Neural cell (in vitro differentiated cells): Measurements from ENCODE around the gene ANP32A. TPM values are rescaled to one million over a fixed set of nuclear protein-coding genes. Genes with fewer than 3 reads are reported as not detected.

Experiments
- H2AFZ ChIP-seq: fragments of 200-600, 300-800 bp; sonication (generic), shearing (Covaris generic); 2 replicates; pipeline ENCODE4 v1.6.0; 2014; ENCODE audit warnings: low read depth, mild to moderate bottlenecking, antibody characterized with exemption, low read length, moderate library complexity
- H3F3A ChIP-seq: fragments of 200-600 bp; shearing (Covaris generic); 2 replicates; pipeline ENCODE4 v1.6.1; 2016; ENCODE audit warnings: mild to moderate bottlenecking, moderate library complexity, mixed read lengths, antibody characterized with exemption, low read length; ENCODE audit not compliant: insufficient read depth, poor library complexity, severe bottlenecking
- H3K27ac ChIP-seq: fragments of 200-600, 300-800 bp; sonication (generic), shearing (Covaris generic); 2 replicates; pipeline ENCODE4 v1.5.1; 2014; ENCODE audit warnings: mild to moderate bottlenecking, low read length, moderate library complexity
- H3K27me3 ChIP-seq: fragments of 300-800, 200-600 bp; sonication (generic), shearing (Covaris generic); 2 replicates; pipeline ENCODE4 v1.6.0; 2014; ENCODE audit warnings: mild to moderate bottlenecking, low read depth, low read length, moderate library complexity; ENCODE audit not compliant: insufficient read depth
- H3K36me3 ChIP-seq: fragments of 300-800, 200-600 bp; sonication (generic), shearing (Covaris generic); 2 replicates; pipeline ENCODE4 v1.5.1; 2014; ENCODE audit warnings: mild to moderate bottlenecking, antibody characterized with exemption, low read length, moderate library complexity; ENCODE audit not compliant: insufficient read depth
- H3K4me2 ChIP-seq: fragments of 300-800, 200-600 bp; sonication (generic), shearing (Covaris generic); 2 replicates; pipeline ENCODE4 v1.6.0; 2014; ENCODE audit warnings: mild to moderate bottlenecking, low read length
- H3K4me3 ChIP-seq: fragments of 300-800, 200-600 bp; sonication (generic), shearing (Covaris generic); 2 replicates; pipeline ENCODE4 v1.5.1; 2014; ENCODE audit warnings: mild to moderate bottlenecking, low read length, moderate library complexity
- H3K79me2 ChIP-seq: fragments of 200-600 bp; shearing (Covaris generic); replicated peaks from 2 replicates; pipeline ENCODE4 v1.6.0; 2014; ENCODE audit warnings: mild to moderate bottlenecking, low read length, moderate library complexity; ENCODE audit not compliant: insufficient read depth
- H3K9ac ChIP-seq: fragments of 300-800, 200-600 bp; sonication (generic), shearing (Covaris generic); 2 replicates; pipeline ENCODE4 v1.6.1; 2016; ENCODE audit warnings: mild to moderate bottlenecking, low read length, mixed read lengths
- H3K9me2 ChIP-seq: fragments of 200-600 bp; shearing (Covaris generic); 2 replicates; pipeline ENCODE4 v1.6.1; 2016; ENCODE audit warnings: mild to moderate bottlenecking, low read length, mixed read lengths; ENCODE audit not compliant: insufficient read depth
- H3K9me3 ChIP-seq: fragments of 200-600, 300-800 bp; sonication (generic), shearing (Covaris generic); 2 replicates; pipeline ENCODE4 v1.6.1; 2016; ENCODE audit warnings: mild to moderate bottlenecking, mixed run types, low read length, moderate library complexity, mixed read lengths
- H4K20me1 ChIP-seq: fragments of 200-600 bp; shearing (Covaris generic); 2 replicates; pipeline ENCODE4 v1.6.1; 2016; ENCODE audit warnings: mild to moderate bottlenecking, mixed run types; ENCODE audit not compliant: insufficient read depth
- CTCF ChIP-seq: fragments of 450-650 bp; IDR thresholded peaks from 2 replicates; pipeline ENCODE4 v1.5.1; 2014; ENCODE audit warnings: antibody characterized with exemption, mild to moderate bottlenecking, moderate library complexity; ENCODE audit not compliant: poor library complexity, severe bottlenecking
- EP300 ChIP-seq: fragments of 450-650 bp; conservative IDR thresholded peaks from 2 replicates; pipeline ENCODE4 v1.6.1; 2014; ENCODE audit warnings: antibody characterized with exemption, mild to moderate bottlenecking, moderate library complexity; ENCODE audit not compliant: poor library complexity, severe bottlenecking
- EZH2 ChIP-seq: fragments of 200-600, 300-800 bp; shearing (Covaris generic), sonication (generic); IDR thresholded peaks from 2 replicates; pipeline ENCODE4 v1.6.1; 2014; ENCODE audit warnings: antibody characterized with exemption, low read length, borderline replicate concordance, mild to moderate bottlenecking; ENCODE audit not compliant: insufficient read depth, poor library complexity, severe bottlenecking
- MXI1 ChIP-seq: fragments of 450-650 bp; conservative IDR thresholded peaks from 2 replicates; pipeline ENCODE4 v1.6.1; 2014; ENCODE audit warnings: antibody characterized with exemption, mild to moderate bottlenecking; ENCODE audit not compliant: poor library complexity, severe bottlenecking
- POLR2AphosphoS5 ChIP-seq: IDR thresholded peaks from 2 replicates; pipeline ENCODE4 v1.6.1; 2012
- RAD21 ChIP-seq: fragments of 450-650 bp; conservative IDR thresholded peaks from 2 replicates; pipeline ENCODE4 v1.6.1; 2014; ENCODE audit warnings: antibody characterized with exemption, mild to moderate bottlenecking, moderate library complexity
- REST ChIP-seq: IDR thresholded peaks from 2 replicates; pipeline ENCODE4 v1.6.1; 2012; ENCODE audit warnings: borderline replicate concordance
- SMC3 ChIP-seq: fragments of 450-650 bp; conservative IDR thresholded peaks from 2 replicates; pipeline ENCODE4 v1.6.1; 2014; ENCODE audit warnings: antibody characterized with exemption, mild to moderate bottlenecking, moderate library complexity; ENCODE audit not compliant: poor library complexity
- TAF1 ChIP-seq: IDR thresholded peaks from 2 replicates; pipeline ENCODE4 v1.6.1; 2012; ENCODE audit warnings: low read depth
- polyA plus RNA-seq: library from polyadenylated mRNA; depleted of rRNA; stranded (reverse); fragments of >200 nt; gene quantifications from 2 replicates; pipeline ENCODE4 v1.2.3, GENCODE V29; 2014

Gene ANP32A
- polyA plus RNA-seq, 1 donor from 2014 or later = 190 TPM

GRCh38 chr15:68774120-68774519, 46.6 kb downstream of the ANP32A start:
- no peak overlapping the region for H3K27ac ChIP-seq
- H3K9ac ChIP-seq = no peak overlapping the region
- no peak overlapping the region for H3K4me2 ChIP-seq
- no peaks in the 10 kb centered on the region for H4K20me1 ChIP-seq
- H3K9me3 ChIP-seq = no peaks in the 10 kb centered on the region
- H2AFZ ChIP-seq = no peak overlapping the region
- H3F3A ChIP-seq = no peaks in the 10 kb centered on the region
- H3K36me3 ChIP-seq = peaks cover 7% of the 10 kb centered on the region
- H3K9me2 ChIP-seq = no peaks in the 10 kb centered on the region
- H3K27me3 ChIP-seq = no peaks in the 10 kb centered on the region
- no peak overlapping the region for H3K4me3 ChIP-seq
- no peak for TF ChIP-seq EZH2
- no peak for TF ChIP-seq POLR2AphosphoS5
- no peak for TF ChIP-seq TAF1
- TF ChIP-seq REST = no peak
- TF ChIP-seq RAD21 = no peak
- TF ChIP-seq SMC3 = no peak
- TF ChIP-seq MXI1 = no peak
- no peak for TF ChIP-seq CTCF
- TF ChIP-seq EP300 = no peak
- H3K79me2 ChIP-seq = no peaks in the 10 kb centered on the region

DNA sequence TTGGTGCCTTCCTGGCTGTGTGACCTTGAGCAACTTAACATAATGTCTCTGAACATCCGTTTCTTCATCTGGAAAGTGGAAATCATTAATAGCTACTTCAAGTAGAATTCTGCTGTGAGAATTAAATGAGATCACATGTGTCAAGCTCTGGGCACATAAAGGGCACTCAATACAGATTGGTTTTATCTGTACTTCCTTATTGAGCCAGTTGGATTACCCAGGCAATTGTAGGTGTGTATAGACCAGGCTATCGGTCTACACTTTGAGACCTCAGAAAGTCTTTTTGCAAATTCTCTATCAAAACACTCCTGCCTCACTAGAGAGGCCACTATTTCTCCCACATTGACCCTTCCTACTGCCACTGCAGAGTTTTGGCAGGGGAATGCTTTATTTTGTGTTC, 47.7 kb downstream of the ANP32A start:
- Histone ChIP-seq H3K27me3 (no peaks in the 10 kb centered on the region), H3K27ac (no peak overlapping the region), H3K79me2 (no peaks in the 10 kb centered on the region), H3K4me2 (no peak overlapping the region), H3F3A (no peaks in the 10 kb centered on the region), H3K36me3 (peaks cover 5% of the 10 kb centered on the region), H3K9ac (no peak overlapping the region), H3K9me2 (no peaks in the 10 kb centered on the region), H2AFZ (no peak overlapping the region), H4K20me1 (no peaks in the 10 kb centered on the region), H3K9me3 (no peaks in the 10 kb centered on the region), H3K4me3 (no peak overlapping the region)
- TF ChIP-seq EP300 (no peak), MXI1 (no peak), SMC3 (no peak), REST (no peak), TAF1 (no peak), CTCF (no peak), EZH2 (no peak), RAD21 (no peak), POLR2AphosphoS5 (no peak)
